Stimulated activated CD4-positive, alpha-beta T cell treated with anti-CD3 and anti-CD28 coated beads, Interleukin-15, amount 100 ng/mL, for 1 hour (primary cell): ENCODE data around the gene PREB.
A peak's percentile ranks its signal among the peaks of the same experiment; 100 is the strongest.
"Not testable (repeated sequence)": the region's sequence is repeated elsewhere in the genome, so short reads cannot be mapped to it uniquely, and the experiment has no call there.

Source experiments
- DNase-seq, 2 donors: peaks; one replicate each; pipeline ENCODE4 v3.0.0-alpha.2; 2020; ENCODE audit warnings: low read depth in 1 of 2, low spot score in 1 of 2

PREB gene, protein sequence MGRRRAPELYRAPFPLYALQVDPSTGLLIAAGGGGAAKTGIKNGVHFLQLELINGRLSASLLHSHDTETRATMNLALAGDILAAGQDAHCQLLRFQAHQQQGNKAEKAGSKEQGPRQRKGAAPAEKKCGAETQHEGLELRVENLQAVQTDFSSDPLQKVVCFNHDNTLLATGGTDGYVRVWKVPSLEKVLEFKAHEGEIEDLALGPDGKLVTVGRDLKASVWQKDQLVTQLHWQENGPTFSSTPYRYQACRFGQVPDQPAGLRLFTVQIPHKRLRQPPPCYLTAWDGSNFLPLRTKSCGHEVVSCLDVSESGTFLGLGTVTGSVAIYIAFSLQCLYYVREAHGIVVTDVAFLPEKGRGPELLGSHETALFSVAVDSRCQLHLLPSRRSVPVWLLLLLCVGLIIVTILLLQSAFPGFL

DNA sequence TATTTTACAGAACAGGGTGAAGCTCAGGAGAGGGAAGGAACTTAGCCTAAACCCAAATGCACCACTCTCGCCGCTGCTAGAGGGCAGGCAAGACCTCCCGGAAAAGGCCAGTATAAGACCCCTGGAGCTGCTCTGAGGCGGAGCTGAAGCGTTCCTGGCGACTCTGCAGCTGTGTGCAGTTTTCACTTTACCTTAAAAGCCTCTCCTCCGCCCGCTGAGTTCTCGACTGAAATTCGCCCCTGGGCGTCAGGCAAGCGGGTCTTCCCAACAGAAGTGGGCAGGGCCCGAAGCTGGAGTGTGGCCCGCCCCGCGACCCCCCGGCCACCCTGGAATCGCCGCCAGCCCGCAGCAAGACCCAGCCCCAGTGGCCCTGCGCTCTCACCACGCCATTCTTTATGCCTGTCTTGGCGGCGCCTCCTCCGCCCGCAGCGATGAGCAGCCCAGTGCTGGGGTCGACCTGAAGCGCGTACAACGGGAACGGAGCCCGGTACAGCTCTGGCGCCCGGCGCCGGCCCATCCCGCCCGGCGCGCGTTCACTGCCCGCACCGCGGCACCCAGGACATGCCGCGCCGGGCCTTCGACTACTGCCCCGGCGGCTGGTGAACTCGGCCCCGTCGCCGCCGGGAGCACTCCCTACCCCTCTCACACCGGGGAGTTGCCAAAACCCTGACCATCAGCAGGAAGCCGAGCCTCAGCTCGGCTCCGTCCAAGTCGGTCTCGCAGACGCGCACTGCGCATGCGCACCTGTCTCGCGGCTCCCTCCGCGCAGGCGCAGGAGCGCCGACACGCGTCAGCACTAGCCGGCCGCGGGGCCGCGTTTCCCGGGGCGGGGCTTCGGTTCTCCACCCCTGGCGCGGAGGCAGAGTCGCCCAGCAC, at the start of gene PREB:
Gene PREB (minus strand): TSS at position 732 of the 876 bp plus-strand sequence. CDS start 215 bp downstream, at position 517.
- peak; percentile 97 to 99 for DNase-seq

DNA sequence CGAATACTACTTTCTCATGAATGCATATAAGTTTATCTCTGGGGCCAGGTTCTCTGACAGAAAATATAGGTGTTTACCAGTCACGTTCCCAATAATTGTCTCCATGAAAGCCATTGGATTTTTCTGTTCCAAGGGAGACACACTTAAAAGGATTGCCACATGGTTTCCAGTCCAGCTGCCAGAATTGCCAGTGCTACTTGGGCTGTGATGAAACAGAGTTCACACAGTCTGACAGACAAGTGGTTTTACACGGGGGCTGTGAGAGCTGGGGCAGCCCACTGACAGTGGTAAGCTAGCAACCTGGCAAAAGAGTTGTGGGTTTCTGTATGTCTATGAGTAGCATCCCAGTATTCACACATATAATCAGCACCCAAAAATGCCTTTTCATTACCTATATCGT, 49.7 kb upstream of the PREB start:
- no peak for DNase-seq

DNA sequence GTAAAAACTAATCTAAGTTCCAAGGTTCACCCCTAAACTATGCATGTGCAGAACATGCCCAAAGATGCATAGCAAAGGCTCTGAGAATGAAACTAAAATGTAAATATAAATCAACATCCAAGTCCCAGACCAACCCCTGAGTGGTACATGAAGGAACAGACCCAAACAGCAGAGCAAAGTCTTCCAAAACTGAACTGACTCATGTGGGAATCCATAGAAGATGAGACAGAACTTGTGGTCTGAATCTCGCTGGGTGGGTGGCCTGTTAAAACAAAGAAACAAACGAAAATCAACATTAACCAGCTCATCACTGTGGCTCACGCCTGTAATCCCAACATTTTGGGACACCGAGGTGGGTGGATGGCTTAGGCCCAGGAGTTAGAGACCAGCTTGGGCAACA, 47.9 kb upstream of the PREB start:
- DNase-seq, result no peak

DNA sequence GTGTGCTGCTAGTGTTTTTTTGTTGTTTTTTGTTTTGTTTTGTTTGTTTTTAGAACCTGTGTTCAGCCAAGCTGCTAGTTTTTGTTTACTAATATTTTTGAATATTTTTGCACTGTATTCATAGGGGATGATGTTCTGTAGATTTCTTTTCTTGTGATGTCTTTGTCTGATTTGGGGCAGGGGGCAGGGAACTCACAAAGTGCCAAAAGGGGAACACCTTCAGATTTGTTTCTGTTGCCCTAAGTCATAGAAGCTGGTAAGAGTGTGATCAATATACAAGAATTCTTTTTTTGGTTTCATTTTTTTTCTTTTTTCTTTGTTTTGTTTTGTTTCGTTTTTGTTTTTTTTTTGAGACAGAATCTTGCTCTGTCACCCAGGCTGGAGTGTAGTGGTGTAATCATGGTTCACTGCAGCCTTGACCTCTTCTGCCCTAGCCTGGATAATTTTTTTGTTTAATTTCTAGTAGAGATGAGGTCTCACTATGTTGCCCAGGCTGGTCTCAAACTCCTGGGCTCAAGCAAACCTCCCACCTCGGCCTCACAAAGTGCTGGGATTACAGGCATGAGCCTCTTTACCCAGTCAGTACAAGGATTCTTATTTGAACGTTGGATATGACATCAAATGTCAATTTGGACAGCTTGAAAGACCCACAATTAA, 45.0 kb upstream of the PREB start:
- DNase-seq, result no peak

DNA sequence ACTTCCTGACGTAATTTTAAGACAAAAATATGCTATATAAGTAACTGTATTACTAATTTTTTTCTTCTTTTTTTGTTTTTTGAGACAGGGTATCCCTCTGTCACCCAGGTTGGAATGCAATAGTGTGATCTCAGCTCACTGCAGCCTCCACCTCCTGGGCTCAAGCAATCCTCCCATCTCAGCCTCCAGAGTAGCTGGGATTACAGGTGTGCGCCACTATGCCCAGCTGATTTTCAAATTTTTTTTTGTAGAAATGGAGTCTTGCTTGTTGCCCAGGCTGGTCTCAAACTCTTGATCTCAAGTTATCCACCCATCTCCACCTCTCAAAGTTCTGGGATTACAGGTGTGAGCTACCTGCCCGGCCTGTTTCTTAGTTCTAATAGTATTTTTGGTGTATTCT, 44.0 kb upstream of the PREB start:
- DNase-seq, result no peak

DNA sequence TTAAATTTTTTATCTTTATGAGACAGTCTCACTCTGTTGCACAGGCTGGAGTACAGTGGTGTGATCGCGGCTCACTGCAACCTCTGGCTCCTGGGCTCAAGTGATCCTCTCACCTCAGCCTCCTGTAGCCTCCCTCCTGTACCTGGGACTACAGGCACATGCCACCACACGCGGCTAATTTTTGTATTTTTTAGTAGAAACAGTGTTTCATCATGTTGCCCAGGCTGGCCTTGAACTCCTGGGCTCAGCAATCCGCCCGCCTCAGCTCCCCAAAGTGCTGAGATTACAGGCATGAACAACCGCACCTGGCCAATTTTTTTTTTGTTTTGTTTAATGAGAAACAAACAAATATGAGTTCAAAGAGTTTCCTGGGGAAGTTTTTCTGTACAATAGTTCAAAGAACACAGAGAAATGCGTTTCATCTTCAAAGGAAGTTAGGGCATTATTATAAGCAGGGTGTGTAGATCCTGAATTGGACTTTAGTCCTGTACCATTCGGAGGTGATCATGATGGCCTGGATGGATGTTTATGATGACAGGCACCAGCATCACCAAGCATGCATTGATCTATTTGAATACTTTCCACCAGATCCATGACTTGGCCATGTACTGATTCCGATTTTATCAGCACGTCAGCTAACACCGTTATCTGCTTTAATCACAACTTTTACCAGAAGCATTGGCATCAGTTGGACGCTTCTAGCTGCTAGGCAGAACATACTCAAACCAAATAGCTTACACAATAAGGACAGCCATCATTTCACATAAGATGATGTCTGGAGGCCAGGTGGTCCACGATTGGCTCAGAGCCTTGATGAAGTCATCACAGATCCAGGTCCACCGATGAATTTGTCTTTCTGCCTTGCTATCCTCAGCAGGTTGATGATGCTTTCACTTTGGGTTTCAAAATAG, 43.3 kb upstream of the PREB start:
- DNase-seq, result no peak

DNA sequence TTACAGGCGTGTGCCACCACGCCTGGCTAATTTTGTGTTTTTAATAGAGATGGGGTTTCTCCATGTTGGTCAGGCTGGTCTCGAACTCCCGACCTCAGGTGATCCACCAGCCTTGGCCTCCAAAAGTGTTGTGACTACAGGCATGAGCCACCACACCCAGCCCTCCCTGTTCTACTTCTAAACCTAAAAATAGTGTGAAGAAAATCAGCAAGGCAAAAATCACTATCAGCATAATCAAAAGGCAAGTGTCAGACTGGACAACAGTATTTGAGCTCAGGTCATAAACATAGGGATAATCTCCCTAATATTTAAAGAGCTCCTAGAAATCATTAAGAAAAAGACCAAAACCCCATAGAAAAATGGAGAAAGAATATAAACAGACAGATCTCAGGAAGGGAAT, 41.3 kb upstream of the PREB start:
- not testable (repeated sequence) for DNase-seq

DNA sequence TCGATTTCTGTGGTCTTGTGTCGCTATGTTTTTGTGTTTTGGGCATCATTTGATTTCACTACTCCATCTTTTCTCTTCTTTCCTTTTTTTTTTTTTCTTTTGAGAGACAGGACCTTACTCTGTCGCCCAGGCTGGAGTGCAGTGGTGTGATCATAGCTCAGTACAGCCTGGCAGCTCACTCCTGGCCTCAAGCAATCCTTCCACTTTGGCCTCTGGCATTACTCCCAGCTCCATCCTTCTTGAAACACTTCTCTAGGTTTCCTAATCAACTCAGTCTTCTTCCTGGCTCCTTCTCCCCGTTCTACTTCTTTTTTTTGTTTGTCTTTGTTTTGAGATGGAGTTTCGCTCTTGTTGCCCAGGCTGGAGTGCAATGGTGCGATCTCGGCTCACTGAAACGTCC, 40.9 kb upstream of the PREB start:
- DNase-seq, result no peak

DNA sequence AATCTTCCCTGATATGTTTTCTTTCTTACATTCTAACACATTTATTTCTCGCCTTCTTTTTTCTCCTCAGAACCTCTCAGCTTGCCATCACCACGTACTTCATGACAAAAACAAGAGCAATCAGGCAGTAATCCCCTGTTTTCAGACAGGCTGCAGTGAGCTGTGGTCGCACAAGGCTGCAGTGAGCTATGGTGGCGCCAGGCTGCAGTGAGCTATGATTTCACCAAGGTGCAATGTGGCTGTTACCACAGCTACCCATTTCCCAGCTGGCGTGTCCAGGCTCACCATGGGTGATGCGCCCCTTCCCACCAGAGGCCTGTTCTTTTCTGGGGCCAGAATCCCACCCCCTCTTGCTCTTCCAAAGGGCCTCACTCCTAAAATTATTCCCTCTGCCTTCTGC, 40.2 kb upstream of the PREB start:
- no peak for DNase-seq

DNA sequence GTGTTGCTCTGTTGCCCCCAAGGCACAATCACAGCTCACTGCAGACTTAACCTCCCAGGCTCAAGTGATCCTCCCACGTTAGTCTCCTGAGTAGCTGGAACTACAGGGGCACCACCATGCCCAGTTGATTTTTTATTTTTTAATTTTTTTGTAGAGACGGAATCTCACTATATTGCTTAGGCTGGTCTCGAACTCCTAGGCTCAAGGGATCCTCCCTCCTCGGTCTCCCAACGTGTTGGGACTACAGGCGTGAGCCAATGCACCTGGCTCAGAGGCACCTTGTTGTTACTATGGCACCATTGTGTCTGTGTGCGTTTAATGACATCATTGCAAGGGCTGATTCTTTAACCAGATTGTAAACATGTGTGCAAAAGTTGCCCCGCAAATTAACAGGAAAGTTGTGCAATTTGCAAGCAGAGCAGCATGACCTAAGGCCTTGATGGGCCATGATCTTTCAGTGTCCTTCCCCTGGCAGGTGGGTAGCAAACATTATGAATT, 37.0 kb upstream of the PREB start:
- no peak for DNase-seq

DNA sequence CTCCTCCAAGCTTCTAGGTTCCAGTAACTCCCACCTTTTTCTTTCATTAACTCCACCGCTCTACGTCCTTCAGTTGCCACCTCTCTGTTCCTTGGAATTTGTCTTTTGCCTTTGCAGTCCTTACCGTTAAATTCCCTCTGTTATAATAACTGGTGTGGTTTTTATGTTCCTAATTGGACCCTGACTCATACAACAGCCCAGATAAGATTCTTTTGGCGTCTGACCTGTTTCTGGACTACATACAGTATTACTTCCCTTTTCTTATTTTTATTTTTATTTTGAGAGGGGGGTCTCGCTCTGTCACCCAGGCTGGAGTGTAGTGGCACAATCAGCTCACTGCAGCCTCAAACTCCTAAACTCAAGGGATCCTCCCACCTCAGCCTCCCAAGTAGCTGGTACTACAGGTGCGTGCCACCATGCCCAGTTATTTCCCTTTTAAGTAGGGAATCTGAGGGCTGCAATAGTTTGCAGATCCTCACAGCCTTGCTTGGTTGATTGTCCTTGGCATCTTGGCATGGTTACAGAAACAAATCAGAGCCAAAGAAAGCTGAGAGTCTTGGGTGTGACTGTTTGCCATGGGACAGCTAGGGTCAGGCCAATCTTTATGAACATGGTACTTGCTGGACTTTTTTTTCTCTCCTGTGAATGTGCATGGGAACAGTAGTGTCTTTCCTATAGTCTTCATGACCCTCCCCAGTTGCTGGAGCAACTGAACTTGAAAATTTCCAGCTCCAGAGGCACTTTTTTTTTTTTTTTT, 36.3 kb upstream of the PREB start:
- no peak for DNase-seq

DNA sequence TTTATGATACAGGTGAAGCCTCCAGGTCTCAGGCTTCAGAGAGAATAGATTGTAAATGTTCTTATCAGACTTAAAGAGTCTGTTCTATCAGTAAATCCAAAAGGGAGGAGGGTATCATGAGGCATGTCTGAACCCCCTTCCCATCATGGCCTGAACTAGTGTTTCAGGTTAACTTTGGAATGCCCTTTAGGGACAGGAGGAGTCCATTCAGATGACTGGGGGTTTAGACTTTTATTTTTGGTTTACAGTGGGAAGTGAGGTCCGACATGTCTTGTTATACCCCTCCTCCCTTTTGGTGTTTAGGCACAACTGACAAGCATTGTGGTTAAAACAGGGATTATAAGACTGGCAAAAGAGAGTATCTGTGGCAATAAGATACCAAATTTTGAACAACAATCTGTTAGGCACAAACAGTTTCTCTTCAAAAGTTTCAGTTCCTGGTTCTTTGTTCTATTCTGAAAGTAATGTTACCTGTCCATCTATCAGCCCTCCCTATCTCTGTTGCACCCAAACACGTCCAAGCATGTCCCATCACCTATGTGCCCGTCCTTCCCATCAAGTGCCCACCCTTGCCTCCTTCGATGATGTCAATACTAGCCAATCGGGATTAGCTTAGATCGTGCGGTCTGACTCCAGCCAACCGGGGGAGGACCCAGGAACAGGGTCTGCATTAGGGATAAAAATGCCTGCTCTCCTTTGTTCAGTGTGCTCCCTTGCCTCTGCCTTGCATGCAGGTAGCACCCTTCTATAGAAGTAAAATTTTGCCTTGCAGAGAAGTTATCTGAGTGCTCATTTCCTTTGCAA, 30.7 kb upstream of the PREB start:
- DNase-seq, result no peak

DNA sequence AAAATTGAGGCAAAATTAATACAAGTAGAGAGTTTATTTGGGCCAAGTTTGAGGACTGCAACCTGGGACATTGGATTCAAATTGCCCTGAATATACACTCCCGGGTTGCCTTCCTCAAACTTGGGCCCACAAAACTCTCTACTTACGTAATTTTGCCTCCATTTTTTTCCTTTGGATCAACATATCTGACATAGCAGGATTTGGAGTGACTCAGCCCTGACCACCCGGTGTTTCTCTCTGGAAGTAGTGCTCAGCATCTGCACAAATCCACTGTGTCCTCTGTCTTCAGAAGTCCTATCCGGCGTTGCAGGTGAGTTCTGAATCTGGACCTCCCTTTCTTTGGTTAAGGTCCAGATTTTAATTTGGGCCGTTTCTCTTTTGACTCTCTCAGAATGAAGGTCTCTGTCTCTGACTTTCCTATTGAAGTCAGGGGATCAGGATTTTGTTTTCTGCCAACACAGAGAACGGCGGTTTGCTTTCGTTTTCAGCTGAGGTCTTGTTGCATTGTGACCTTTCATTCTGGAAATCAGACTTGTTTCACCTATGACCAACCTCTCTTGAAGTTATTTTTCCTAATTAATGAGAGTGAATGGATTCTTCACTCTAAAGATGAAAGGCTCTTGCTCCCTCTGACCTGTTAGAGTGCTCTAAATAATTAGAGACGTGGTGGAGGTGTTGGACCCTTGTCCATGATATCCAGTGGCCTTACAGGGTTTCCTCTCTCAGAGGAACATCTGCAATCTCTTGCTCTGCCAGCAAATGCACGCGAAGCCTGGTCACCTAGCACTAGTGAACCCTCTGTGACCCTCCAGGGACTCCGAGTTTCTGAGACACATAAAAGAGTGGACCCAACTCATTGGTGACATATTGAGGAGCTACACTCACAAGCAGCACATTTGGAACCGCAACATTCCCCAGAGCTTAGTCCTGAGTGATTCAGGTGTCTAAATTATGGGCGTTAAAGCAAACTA, 28.0 kb upstream of the PREB start:
- no peak for DNase-seq

DNA sequence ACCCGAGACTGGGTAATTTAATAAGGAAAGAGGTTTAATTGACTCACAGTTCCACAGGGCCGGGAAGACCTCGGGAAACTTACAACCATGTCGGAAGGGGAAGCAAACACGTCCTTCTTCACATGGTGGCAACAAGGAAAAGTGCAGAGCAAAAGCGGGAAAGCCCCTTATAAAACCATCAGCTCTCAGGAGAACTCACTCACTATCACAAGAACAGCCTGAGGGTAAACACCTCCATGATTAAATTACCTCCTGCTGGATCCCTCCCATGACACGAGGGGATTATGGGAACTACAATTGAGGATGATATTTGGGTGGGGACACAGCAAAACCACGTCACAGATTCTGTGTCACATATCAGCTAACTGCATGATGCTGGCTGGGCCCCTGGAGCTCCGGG, 25.8 kb upstream of the PREB start:
- no peak for DNase-seq

DNA sequence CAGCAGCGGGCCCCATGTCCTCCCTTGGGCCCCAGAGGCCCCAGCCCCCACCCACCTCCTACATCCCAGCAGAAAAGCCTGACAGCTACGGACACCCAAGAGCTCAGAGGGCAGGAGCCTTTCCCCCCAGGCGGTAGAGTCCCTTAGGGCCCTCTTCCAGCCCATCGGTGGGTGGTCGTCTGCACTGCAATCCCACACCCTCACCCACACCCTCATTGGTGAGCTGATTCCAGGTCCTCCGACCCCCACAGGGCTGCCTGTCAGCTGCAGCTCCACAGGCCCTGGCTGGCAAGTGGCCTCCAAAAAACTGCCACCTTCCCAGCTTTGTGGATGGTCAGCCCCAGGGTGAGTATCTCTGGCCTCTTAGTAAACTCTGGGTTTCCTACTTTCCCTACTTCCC, 24.8 kb upstream of the PREB start:
- DNase-seq, result no peak

DNA sequence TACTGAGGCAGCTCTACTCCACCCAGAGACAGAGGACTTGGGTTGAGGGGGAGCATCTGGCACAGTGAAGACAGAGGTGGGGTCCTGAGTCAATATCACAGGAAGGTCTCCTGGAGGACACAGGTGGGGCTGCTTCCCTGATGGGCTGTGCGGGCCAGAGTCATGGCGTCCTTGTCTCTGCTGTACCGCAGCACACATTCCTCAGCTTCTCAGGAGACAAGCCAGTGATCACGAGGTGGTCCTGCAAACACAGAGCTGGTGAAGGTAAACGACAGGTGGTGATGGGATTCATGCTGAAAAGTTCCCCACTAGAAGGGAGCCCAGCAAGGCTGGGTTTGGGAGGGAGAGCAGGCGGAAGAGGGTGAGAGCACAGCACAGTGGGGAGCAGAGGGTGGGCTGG, 24.0 kb upstream of the PREB start:
- no peak for DNase-seq

DNA sequence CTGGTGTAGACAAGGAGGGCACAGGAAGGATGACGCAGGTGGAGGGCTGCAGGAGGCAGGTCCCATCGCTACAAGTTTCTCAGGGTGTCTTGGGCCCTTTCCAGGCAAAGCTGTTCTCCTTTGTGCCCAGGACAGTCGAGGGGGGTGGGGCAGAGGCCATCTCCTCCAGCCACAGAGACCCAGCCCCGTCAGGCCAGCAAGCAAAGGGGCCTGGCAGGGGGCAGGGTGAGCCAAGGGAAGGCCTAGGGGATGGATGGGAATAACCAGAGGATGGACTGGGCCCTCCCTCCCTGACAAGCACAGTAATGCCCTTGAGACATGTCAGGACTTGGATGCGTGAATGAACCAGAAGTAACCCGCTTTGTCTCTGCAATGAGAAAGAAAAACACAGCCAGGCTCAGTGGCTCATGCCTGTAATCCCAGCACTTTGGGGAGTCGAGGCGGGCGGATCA, 20.7 kb upstream of the PREB start:
- DNase-seq, result no peak

DNA sequence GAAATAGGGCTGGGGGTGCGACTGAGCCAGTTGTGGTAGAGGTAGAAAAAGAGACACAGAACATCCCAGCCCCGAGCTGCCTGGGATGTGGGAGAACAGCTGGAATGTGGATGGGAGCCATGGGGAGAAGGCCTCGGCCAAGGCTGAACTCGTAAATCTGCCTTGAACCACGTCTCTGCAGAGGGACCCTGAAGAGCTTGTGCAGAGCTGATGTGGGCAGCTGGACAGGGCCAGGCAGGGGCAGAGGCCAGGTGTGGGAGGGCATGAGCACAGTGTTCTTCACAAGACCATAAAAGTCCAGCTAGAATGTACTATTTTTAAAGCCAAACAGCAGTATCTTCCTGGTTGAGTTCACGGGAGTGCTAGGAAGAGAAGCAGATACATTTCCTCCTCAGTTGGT, 20.1 kb upstream of the PREB start:
- no peak for DNase-seq
